GM12891 (cell line): ENCODE measurements around the gene TRMT44.

Source experiments
- PAX5 ChIP-seq: IDR thresholded peaks from 2 replicates; pipeline ENCODE4 v1.6.1; 2011; ENCODE audit warnings: low read length, moderate library complexity, mild to moderate bottlenecking; ENCODE audit not compliant: insufficient read depth, severe bottlenecking
- POLR2A ChIP-seq: IDR thresholded peaks from 2 replicates; pipeline ENCODE4 v1.6.1; 2011; ENCODE audit warnings: low read depth, low read length, control low read depth
- POLR2AphosphoS5 ChIP-seq: IDR thresholded peaks from 2 replicates; pipeline ENCODE4 v1.6.1; 2011; ENCODE audit warnings: low read depth, low read length, control low read depth
- SPI1 ChIP-seq: IDR thresholded peaks from 2 replicates; pipeline ENCODE4 v1.6.1; 2011; ENCODE audit warnings: low read depth, low read length, control low read depth
- TAF1 ChIP-seq: IDR thresholded peaks from 2 replicates; pipeline ENCODE4 v1.6.1; 2011; ENCODE audit warnings: low read depth, low read length, control low read depth

- 0 out of 2 replicates have a peak, but pooled peaks have one; percentile 3 for TF ChIP-seq POLR2A
- no peak for TF ChIP-seq TAF1
- TF ChIP-seq POLR2AphosphoS5 = no peak; the same call in 1 of the 2 replicates
- no peak for TF ChIP-seq SPI1
- no peak for TF ChIP-seq PAX5
Measured at GRCh38 chr4:8469550-8469949, 29.0 kb downstream of the TRMT44 start.
